ENCODE data around the gene MARCHF3.

- TF ChIP-seq CTCF (IDR thresholded peaks at IDR 0.05) (no peak), POLR2A (IDR thresholded peaks at IDR 0.05) (no peak)
These were observed 178.2 kb downstream of the MARCHF3 start for GRCh38 chr5:126852091-126852571.

All from right lobe of liver (tissue), 4 donors.